HG03097 (cell line): ENCODE measurements around the gene ACBD7.

Experiments
- ATAC-seq: cut with Tn5 transposase; IDR thresholded peaks from one replicate; pipeline ENCODE4 v1.9.1; 2021; ENCODE audit not compliant: unreplicated experiment, low FRiP score

ACBD7 gene

GRCh38 chr10:15088428-15089261, at the start of gene ACBD7:
Gene ACBD7, minus strand, starts transcription at chr10:15088776. Its CDS starts 48 bp downstream, at chr10:15088728.
- ATAC-seq, result peak; percentile 95

DNA sequence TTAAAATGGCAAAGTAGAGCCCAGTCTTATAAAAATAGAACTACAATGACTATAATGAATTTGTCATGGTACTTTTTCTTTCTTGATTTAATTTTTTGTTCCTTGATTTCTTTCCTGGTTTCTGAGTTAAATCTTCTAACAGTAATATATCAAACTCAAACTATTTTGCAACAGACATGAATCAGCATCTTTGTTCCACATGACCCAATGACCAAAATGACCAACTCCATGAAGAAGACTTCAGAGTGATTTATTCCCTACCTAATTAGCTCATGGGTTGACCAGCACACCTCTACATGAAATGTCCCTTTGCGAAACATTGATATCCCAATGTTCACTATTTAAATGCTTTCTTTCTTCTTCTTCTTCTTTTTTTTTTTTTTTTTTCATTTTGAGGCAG, 49.1 kb upstream of the ACBD7 start:
- ATAC-seq, result no peak

DNA sequence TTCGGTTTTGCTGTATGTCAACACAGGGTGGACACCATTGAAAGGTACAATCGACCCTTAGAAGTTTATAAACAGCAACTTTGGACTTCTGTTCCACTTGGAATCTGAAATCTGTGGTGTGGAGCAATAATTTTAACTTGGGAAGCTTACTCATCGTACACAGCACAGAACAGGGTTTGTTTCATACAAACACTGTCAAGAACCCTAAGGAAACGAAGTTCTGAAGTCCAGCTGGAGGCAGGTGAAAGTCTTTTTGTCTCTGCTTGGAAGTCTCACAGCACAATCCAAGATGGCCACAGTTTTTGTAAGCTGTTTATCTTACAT, 48.4 kb upstream of the ACBD7 start:
- no peak for ATAC-seq

DNA sequence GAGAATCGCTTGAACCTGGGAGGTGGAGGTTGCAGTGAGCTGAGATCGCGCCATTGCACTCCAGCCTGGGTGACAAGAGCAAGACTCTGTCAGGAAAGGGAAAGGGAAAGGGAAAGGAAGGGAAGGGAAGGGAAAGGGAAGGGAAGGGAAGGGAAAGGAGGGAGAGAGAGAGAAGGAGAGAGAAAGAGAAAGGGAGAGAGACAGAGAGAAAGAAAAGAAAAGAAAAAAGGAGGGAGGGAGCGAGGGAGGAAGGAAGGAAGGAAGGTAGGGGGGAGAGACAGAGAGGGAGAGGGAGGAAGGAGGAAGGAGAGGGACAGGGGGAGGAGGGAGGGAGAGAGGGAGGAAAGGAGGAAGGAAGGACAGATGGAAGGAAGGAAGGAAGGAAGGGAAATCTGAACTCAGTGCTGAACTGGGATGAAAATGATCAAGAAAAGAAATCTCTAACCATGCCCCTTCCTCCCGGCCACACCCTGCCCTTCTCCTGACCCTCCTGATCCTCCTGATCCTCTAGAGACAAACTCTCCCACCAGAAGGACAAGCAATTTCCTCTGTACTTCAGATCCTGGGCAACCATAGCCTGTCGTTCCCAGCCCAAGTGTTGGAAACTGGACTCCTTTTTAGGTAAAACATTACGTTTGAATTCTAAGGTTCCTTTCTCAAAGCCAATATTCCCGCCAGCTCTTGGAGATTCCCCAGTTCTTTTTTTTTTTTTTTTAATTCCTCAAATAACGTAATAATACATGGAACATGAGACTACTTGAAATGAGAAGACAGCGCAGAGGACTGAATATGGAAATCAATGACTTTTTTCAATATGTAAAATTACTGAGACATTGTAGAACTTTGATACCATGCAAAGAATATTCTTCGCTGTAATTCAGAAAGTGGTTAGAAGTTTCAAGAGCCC, 47.8 kb upstream of the ACBD7 start:
- no peak for ATAC-seq

DNA sequence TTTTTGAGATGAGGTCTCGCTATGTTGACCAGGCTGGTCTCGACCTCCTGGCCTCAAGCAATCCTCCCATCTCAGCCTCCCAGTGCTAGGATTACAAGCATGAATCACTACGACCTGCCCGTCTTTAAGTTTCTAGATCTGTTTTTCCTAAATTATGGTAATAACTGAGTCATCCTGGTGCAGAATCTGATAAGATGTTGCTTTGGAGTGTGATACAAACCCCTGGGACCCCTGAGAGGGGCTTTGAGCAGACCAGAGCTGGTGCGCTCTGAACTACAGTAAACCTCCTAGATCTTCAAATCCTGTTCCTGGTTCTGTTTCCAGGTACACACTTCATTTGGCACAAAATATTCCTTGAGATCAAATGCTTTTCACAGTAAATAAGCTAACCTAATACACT, 42.8 kb upstream of the ACBD7 start:
- ATAC-seq, result no peak

- ATAC-seq, result no peak
Measured at GRCh38 chr10:15124908-15125307, 36.3 kb upstream of the ACBD7 start.

- ATAC-seq, result no peak
Measured at GRCh38 chr10:15124190-15124589, 35.6 kb upstream of the ACBD7 start.

- ATAC-seq, result no peak
Measured at GRCh38 chr10:15123749-15124184, 35.2 kb upstream of the ACBD7 start.

DNA sequence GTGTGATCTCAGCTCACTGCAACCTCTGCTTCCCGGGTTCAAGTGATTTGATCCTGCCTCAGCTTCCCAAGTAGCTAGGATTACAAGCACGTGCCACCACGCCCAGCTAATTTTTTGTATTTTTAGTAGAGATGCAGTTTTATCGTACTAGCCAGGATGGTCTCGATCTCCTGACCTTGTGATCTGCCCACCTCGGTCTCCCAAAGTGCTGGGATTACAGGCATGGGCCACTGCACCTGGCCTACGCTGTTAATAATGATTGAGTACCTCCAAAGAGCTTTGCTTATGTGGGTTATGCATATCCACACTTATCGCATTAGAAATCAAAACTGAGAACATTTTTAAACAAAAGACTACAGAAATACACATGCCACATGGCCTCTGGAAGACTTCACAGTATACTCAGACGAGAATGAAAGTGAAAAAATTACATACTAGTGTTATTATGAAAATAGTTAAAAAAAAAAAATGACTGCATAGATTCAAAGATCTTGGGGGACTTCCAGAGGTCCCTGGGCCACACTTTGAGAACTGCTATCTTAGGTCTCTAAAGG, 34.0 kb upstream of the ACBD7 start:
- peak; percentile 88 for ATAC-seq

DNA sequence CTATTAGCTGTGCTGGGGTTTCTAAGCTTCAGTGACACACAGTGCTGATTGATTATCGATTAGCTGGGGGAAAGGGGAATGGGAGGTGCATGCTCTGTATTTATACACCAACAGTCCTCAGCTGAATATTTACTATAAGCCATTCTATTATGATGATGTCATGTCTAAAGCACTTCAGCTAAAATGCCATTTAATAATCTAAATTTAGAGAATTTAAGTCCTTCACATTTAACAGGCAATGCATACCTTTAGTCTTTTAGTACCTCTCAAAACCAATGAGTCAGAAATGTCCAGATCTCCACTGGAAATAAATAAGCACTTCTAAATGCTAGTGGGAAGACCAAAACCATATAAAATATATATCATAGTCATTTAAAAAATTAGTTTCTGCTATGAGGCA, 33.1 kb upstream of the ACBD7 start:
- ATAC-seq, result no peak

DNA sequence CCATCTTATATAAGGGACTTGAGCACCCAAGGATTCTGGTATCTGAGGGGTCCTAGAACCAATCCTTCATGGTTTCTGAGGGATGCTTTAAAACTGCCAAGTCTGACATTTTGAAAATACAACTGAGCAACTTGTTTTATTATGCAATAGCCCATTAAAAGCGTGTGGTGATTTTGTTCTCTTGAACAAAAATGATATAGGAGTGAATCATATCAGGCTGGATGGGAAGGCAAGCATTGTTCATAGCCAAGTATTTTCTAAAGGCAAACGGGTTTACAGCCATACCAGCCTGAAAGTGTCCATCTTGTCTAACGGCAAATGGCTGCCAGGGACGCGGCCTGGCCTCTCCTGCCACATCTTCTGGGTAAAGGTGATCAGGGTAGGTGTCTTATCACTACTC, 31.9 kb upstream of the ACBD7 start:
- ATAC-seq, result no peak

DNA sequence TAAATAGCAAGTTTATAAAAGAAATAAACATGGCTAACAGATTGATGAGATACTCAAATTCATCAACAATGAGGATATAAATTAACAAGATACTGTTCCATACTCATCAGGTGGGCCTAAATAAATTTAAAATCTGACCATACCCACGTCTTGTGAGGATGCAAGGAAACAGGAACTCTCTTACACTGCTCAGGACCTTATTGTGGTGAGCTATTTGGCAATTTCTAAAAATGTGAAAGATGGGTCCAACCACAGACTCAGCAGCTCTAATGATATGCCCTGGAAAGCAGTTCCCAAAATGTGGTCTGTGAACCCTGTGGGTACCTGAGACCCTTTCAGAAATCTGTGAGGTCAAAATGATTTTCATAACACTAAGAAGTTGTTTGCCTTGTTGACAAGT, 30.0 kb upstream of the ACBD7 start:
- ATAC-seq, result no peak

GRCh38 chr10:15116225-15116624, 27.6 kb upstream of the ACBD7 start:
- no peak for ATAC-seq

GRCh38 chr10:15113766-15114165, 25.2 kb upstream of the ACBD7 start:
- ATAC-seq, result no peak

DNA sequence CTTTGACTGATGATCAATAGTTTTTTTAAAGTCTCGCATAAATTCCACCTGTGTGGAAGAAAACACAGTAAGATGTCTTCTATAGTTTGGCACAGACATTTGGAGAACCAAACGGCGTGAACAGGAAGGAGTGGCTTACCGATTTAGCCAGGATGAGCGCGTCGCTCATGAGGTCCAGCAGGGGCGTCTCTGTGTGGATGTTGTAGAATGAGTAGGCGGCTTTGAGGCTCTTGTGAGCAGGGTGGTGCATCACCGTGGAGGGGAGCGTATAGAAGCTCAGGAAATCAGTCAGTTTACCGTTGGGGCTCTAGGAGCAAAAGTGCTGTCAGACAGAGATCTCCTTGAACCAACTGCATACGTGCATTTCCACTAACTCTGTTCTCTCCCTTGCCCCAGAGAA, 24.1 kb upstream of the ACBD7 start:
- ATAC-seq, result no peak

DNA sequence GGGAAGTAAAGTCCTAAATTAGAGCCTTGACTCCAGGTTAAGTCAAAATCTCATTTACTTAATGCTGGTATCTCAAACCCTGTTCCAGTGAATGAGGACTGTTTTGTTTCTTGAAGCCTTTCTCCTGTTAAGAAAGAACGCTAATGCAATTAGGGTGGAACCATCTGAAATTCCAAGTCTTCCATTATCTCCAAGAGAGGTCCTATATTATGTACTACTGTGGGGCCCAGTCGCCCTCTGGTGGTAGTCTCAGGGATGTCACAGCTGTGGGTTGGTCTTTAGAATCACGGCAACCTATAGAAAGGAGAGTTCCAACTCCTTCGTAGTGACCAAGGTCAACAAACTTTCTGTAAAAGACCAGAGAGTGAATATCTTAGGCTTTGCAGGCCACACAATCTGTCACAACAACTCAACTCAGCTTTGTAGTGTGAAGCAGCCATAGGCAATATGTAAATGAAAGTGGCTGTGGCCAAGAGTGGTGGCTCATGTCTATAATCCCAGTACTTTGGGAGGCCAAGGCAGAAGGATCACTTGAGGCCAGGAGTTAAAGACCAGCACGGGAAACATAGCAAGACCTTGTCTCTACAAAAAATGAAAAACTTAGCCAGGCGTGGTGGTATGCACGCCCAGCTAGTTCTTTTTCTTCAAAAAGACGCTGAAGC, 17.9 kb upstream of the ACBD7 start:
- peak; percentile 56 for ATAC-seq

GRCh38 chr10:15103513-15103912, 14.9 kb upstream of the ACBD7 start:
- no peak for ATAC-seq

- ATAC-seq, result no peak
Measured at GRCh38 chr10:15099886-15100285, 11.3 kb upstream of the ACBD7 start.

- ATAC-seq, result peak; percentile 80
Measured at GRCh38 chr10:15097011-15097812, 8.6 kb upstream of the ACBD7 start, which contains the start of gene RPP38. Gene RPP38, plus strand, starts transcription at chr10:15097355. Its CDS starts 5,960 bp downstream, at chr10:15103315.

DNA sequence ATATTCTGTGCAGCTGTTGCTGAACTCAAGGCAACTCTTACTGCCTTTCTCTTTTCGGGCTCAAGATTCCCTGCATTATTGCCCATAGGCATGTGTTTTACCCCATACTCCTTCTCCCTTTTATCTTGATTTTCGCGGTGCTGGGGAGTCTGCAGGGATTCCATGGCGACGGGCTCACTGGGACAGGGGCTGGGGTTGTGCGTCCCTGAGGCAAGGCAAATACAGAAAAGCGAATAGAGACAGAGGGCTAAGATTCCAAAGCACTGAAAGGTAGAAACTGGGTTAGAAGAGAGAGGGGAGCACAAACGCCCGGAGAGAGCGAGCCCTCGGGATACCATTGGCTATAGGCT, 8.1 kb upstream of the ACBD7 start:
- peak; percentile 20 for ATAC-seq
